Measurements from ENCODE around the gene SMAP1. TPM values are rescaled to one million over a fixed set of nuclear protein-coding genes. Genes with fewer than 3 reads are reported as not detected.

SMAP1 gene
- 10 to 100 TPM; 31.7 to 44.6 (median 33.6) TPM for total RNA-seq

DNA sequence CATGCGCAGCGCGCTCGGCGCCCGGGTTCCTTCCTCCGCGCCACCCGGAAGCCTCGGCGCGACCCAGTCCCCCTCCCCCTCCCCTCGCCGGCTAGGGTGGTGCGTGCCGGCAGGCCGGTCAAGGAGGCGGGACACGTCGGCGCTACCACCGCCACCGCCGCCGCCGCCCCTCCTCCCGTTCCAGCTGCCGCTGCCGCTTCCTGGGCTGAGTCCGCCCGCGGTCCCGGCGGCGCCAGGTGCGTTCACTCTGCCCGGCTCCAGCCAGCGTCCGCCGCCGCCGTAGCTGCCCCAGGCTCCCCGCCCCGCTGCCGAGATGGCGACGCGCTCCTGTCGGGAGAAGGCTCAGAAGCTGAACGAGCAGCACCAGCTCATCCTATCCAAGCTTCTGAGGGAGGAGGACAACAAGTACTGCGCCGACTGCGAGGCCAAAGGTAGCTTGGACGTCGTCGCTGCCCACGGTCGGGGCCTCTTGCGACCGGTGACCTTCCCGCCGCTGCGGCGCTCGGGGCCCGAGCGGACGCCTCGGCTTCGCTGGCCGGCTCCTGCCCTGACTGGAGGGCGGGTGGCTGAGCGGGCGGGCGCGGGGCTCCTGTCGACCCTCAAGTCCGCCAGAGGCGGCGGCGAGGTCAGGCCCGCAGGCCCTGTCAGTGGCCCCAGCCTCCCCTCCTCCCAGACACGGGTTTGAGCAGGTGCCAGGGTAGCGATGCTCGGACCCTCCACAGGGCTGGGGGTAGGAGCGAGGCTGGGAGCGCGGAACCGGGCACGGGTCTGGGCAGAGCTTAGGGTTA is at the start of gene SMAP1:
SMAP1 (plus strand) TSS at position 173 of the 788 bp plus-strand sequence; CDS start at position 314, 141 bp downstream.
- intact Hi-C loops (cut with DNase I) = no loop called here
- Histone ChIP-seq H3K4me3 (peak within 1 kb of the TSS; percentile 72 to 96 (median 94)), H3K36me3 (no peaks in the 10 kb centered on the region), H3K27me3 (no peaks in the 10 kb centered on the region), H3K4me1 (peaks cover 10 to 55% (median 20%) of the 10 kb centered on the region in 3 donors), H3K27ac (peak within 1 kb of the TSS; percentile 92 to 96 (median 96)), H3K9me3 (no peaks in the 10 kb centered on the region)
- TF ChIP-seq, protein P1, sequence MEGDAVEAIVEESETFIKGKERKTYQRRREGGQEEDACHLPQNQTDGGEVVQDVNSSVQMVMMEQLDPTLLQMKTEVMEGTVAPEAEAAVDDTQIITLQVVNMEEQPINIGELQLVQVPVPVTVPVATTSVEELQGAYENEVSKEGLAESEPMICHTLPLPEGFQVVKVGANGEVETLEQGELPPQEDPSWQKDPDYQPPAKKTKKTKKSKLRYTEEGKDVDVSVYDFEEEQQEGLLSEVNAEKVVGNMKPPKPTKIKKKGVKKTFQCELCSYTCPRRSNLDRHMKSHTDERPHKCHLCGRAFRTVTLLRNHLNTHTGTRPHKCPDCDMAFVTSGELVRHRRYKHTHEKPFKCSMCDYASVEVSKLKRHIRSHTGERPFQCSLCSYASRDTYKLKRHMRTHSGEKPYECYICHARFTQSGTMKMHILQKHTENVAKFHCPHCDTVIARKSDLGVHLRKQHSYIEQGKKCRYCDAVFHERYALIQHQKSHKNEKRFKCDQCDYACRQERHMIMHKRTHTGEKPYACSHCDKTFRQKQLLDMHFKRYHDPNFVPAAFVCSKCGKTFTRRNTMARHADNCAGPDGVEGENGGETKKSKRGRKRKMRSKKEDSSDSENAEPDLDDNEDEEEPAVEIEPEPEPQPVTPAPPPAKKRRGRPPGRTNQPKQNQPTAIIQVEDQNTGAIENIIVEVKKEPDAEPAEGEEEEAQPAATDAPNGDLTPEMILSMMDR (IDR thresholded peaks at IDR 0.05) = no peak
- TF ChIP-seq POLR2A (IDR thresholded peaks at IDR 0.05) = peak in 3 of 4 donors; percentile 51 to 85 (median 82)
- 0 to 1% methylated on average over 4 to 20 of the region's 90 CpGs for WGBS, 2 donors
- DNase-seq = peak; percentile 65

DNA sequence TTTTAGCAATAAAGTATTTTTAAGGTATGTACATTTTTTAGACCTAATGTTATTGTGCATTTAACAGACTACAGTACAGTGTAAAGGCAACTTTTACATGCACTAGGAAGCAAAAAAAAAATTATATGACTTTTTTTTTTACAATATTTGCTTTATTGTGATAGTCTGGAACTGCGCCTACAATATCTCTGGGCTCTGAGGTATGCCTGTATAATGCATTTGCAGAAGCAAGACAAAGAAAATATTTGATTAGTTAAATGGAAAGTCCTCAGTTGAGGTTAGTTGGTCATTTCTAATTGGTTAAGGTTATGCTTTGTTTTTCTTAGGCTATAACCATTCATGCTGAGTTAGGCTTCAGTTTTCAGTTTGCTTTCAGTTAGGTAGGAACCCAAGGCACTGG is 46.9 kb upstream of the SMAP1 start:
- no peaks in the 10 kb centered on the region for H3K4me1 ChIP-seq

DNA sequence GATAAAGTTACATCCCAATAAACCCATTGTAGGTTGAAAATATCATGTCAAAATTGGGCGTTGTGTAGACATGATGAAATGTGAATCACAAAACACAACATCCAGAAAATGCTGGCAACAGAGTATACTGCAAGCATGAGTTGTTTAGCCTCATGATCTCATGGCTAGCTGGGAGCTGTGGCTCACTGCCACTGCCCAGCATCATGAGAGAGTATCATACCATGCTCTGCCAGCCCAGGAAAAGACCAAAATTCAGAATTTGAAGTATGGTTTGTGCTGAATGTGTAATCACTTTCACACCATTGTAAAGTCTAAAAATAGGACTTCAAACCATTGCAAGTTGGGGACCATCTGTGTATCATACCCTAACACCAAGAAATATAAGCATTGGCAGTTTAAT is 45.2 kb upstream of the SMAP1 start:
- Histone ChIP-seq H3K9me3 (no peaks in the 10 kb centered on the region), H3K4me1 (no peaks in the 10 kb centered on the region), H3K27me3 (no peaks in the 10 kb centered on the region), H3K4me3 (no peak overlapping the region), H3K36me3 (no peaks in the 10 kb centered on the region), H3K27ac (no peak overlapping the region)
- intact Hi-C loops (cut with DNase I) = no loop called here
- DNase-seq = no peak
- TF ChIP-seq POLR2A (IDR thresholded peaks at IDR 0.05) = no peak
- TF ChIP-seq, protein P1 (IDR thresholded peaks at IDR 0.05) = no peak
- 48 to 54% methylated on average over 1 of the region's 1 CpG for WGBS, 2 donors

More for the DNA sequence above, 46.9 kb upstream of the SMAP1 start:
- TF ChIP-seq POLR2A (IDR thresholded peaks at IDR 0.05) = no peak
- TF ChIP-seq, protein P1 (IDR thresholded peaks at IDR 0.05) = no peak
- H3K9me3 ChIP-seq = no peaks in the 10 kb centered on the region
- no peak for DNase-seq
- H3K27ac ChIP-seq = no peak overlapping the region
- H3K4me3 ChIP-seq = no peak overlapping the region
- no peaks in the 10 kb centered on the region for H3K36me3 ChIP-seq
- intact Hi-C loops (cut with DNase I) = no loop called here
- no peaks in the 10 kb centered on the region for H3K27me3 ChIP-seq
- WGBS, 2 donors = 86 to 96% methylated on average over 1 of the region's 1 CpG

DNA sequence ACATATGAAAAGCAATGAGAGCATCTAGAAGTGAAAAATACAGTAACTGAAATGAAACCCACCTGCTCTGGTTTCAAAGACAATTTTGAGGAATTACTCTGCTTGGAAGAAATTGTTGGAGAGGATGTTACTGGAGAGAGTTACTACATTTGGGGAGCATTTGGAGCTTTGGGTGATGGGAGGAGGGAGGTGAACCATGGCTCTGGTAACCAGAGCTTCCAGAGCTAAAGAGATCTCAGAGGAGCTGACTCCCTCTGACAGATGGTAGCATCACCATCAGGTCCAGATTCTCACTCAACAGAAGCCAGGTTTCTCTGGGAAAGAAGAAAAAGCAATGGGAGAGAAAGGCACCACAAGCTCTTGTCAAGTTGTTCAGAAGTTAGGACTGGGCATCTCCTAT is 42.2 kb upstream of the SMAP1 start:
- no peak overlapping the region for H3K4me3 ChIP-seq

More for the DNA sequence above, 42.2 kb upstream of the SMAP1 start:
- Histone ChIP-seq H3K4me1 (no peaks in the 10 kb centered on the region), H3K9me3 (no peaks in the 10 kb centered on the region), H3K36me3 (no peaks in the 10 kb centered on the region), H3K27ac (no peak overlapping the region), H3K27me3 (no peaks in the 10 kb centered on the region)
- DNase-seq = no peak
- intact Hi-C loops (cut with DNase I) = no loop called here
- TF ChIP-seq POLR2A (IDR thresholded peaks at IDR 0.05) = no peak
- TF ChIP-seq, protein P1 (IDR thresholded peaks at IDR 0.05) = no peak
